ENCODE results near the gene PUSL1.

PUSL1 gene

DNA sequence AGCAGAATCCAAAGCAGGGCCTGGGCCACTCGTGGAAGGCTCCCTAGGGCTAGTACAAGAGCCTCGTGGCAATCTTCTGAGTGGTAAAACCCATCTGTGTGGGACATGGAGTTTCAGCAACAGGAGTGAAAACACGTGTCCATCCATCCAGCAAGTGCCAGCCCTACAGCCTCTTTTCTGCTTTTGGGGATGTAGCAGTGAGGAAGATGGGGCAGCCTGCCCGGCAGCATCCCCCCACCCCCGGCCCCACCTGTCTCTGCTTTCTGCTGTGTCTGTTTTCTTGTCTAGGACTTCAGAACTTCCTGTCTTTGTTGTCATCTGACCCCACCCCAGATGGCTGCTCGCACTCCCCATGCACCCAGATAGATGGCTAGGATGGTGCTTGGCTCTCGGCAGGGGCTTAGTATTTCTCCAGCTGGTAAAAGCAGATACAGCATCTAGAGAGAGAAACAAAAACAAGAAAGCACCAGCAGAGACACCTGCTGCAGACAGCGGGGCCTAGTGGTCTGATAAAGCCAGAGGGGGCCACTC is 17.7 kb downstream of the PUSL1 start:
- DNase-seq, result no peak

GRCh38 chr1:1327291-1327690 is 18.9 kb downstream of the PUSL1 start:
- no peak for DNase-seq

- DNase-seq, result no peak
These were observed 19.9 kb downstream of the PUSL1 start for GRCh38 chr1:1328254-1328653.

- no peak for DNase-seq
These were observed 21.2 kb downstream of the PUSL1 start for GRCh38 chr1:1329304-1330210.

- DNase-seq, result no peak
These were observed 22.1 kb downstream of the PUSL1 start for GRCh38 chr1:1330366-1331067.

DNA sequence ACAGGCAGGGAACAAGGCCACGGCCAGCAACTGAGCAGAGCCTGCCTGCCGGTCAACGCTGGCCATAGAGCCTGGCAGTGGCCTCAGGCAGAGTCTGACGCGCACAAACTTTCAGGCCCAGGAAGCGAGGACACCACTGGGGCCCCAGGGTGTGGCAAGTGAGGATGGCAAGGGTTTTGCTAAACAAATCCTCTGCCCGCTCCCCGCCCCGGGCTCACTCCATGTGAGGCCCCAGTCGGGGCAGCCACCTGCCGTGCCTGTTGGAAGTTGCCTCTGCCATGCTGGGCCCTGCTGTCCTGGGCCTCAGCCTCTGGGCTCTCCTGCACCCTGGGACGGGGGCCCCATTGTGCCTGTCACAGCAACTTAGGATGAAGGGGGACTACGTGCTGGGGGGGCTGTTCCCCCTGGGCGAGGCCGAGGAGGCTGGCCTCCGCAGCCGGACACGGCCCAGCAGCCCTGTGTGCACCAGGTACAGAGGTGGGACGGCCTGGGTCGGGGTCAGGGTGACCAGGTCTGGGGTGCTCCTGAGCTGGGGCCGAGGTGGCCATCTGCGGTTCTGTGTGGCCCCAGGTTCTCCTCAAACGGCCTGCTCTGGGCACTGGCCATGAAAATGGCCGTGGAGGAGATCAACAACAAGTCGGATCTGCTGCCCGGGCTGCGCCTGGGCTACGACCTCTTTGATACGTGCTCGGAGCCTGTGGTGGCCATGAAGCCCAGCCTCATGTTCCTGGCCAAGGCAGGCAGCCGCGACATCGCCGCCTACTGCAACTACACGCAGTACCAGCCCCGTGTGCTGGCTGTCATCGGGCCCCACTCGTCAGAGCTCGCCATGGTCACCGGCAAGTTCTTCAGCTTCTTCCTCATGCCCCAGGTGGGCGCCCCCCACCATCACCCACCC is 22.9 kb downstream of the PUSL1 start, which contains the start of gene TAS1R3:
Gene TAS1R3 (plus strand): TSS at position 213 of the 898 bp plus-strand sequence. CDS start 66 bp downstream, at position 279.
- no peak for DNase-seq

DNA sequence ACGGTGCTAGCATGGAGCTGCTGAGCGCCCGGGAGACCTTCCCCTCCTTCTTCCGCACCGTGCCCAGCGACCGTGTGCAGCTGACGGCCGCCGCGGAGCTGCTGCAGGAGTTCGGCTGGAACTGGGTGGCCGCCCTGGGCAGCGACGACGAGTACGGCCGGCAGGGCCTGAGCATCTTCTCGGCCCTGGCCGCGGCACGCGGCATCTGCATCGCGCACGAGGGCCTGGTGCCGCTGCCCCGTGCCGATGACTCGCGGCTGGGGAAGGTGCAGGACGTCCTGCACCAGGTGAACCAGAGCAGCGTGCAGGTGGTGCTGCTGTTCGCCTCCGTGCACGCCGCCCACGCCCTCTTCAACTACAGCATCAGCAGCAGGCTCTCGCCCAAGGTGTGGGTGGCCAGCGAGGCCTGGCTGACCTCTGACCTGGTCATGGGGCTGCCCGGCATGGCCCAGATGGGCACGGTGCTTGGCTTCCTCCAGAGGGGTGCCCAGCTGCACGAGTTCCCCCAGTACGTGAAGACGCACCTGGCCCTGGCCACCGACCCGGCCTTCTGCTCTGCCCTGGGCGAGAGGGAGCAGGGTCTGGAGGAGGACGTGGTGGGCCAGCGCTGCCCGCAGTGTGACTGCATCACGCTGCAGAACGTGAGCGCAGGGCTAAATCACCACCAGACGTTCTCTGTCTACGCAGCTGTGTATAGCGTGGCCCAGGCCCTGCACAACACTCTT is 23.8 kb downstream of the PUSL1 start:
- DNase-seq, result no peak

DNA sequence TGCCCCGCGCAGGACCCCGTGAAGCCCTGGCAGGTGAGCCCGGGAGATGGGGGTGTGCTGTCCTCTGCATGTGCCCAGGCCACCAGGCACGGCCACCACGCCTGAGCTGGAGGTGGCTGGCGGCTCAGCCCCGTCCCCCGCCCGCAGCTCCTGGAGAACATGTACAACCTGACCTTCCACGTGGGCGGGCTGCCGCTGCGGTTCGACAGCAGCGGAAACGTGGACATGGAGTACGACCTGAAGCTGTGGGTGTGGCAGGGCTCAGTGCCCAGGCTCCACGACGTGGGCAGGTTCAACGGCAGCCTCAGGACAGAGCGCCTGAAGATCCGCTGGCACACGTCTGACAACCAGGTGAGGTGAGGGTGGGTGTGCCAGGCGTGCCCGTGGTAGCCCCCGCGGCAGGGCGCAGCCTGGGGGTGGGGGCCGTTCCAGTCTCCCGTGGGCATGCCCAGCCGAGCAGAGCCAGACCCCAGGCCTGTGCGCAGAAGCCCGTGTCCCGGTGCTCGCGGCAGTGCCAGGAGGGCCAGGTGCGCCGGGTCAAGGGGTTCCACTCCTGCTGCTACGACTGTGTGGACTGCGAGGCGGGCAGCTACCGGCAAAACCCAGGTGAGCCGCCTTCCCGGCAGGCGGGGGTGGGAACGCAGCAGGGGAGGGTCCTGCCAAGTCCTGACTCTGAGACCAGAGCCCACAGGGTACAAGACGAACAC is 24.5 kb downstream of the PUSL1 start:
- no peak for DNase-seq

- no peak for DNase-seq
These were observed 25.3 kb downstream of the PUSL1 start for GRCh38 chr1:1333551-1334241.

DNA sequence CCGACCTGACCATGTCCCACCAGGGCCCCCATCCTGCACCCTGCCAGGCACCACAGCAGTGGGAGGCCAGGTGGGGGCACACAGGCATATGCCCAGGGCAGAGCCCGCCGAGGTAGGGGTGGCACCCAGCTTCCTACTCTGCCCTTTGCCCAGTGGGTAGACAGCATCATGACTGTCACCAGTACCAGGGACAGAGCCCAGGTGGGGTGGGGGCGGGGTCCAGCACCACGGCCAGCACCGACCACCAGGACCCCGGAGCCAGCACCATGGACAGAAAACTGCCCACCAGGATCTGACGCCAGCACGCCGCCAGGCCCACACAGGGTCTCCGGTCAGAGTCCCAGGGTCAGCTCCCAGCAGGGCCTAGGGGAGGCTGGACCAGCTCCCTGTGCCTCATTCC is 26.4 kb downstream of the PUSL1 start:
- DNase-seq, result no peak

DNA sequence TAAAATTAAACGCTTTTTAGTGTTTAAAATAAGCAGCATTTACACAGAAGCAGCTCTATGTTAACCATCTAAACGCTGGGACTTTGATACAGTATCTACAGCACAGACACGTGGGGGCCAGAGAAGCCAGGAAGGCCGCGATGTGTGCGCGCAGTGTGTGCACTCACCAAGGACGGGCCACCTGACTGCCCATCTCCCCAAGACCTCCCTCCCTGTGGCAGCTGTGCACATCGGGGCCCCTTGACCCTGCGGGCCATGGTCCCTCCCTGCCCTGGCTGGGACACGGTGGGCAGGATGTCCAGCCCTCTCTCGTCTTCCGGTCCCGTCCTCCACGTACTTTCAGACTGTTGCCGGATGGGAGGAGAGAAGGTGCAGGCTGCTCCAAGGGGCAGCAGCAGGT is 26.9 kb downstream of the PUSL1 start:
- no peak for DNase-seq

DNA sequence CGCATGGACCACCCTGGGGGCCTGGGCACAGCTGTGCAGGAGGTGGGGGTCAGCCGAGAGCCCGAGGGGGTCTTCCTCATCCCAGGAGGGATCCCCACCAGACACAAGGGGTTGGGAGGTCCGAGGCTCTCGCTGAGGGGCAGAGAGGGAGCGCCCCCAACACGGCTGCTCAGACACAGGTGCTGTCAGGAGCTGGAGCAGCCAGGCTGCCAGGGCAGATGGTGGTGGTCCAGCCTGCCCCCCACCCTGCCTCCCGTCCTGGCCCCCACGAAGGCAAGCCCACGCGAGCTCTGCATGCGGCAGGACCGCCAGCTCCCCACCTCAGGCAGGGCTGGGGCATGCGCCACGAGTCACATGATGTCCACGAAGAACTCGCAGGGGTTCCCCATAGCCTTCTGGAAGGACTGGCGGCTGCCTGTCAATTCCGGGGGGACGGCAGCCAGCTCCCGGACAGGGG is 27.4 kb downstream of the PUSL1 start:
- no peak for DNase-seq

DNA sequence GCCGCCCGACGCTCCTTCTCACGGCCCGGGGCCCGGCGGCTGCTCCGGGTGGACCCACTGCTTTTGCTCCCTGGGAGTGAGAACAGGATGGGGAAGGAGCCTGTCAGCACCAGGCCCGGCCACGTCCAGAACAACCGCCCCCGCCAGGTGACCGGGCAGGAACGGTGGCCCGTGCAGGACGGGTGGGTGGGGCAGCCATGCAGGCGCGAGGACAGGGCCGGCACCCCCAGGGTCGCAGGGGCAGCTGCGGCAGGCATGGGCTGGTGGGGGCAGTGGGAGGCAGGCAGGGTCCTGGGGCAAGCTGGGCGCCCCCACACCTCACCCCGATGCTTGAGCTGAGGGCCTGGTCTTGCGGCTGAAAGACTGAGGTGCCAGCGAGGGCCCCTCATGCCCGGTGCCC is 28.0 kb downstream of the PUSL1 start:
- DNase-seq, result no peak

DNA sequence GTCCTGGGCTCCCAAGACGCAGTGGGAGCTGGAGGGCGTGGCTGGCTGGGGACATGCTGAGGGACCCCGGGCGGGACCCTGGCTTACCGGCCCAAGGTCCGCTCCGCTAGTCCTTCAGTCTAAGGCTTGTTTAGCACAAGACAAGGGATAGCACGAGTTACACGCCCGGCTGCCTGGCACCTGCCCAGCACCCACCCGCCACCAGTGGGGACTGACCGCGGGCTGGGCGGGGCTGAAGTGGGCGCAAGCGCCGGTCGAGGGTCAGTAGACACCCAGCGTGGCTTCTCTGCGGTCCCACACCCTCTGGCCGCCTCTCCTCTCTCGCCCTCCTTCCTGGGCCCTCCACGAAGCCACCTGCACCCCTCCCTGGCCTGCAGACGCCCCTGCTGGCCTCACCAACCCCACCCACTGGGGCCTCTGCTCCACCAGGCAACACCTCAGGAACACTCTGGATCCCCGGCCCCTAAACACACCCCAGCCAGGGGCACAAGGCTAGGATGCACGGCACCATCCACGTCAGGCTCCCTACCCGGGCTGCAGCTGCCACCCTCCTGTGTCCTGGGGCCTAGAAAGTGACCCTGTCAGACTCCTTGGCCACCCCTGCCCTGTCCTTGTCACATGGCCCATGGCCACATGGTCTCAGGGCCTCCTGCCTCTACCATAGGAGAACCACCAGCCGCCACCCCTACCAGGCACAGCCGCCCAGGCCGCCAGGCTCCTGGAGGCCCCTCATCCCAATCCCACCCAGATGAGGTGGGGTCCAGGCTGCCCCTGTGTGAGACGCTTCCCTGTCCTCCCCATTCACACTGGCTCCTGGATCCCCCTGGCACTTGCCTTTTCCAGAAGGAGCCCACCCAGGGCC is 28.8 kb downstream of the PUSL1 start:
- no peak for DNase-seq

DNA sequence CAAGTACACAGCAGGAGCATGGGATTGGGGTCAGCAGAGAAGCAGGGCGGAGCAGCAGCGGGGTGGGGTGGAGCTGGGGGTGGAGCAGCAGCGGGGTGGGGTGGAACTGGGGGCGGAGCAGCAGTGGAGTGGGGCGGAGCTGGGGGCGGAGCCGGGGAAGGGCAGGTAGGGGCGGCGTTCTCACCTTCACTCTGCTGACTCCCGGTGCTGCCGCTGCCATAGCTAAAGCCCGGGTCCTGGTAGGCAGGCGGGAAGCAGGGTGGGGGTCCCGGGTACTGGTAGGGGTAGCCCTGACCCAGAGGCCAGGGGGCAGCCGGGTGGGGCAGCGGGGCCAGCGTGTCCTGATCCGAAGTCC is 29.4 kb downstream of the PUSL1 start:
- peak; percentile 35 for DNase-seq

DNA sequence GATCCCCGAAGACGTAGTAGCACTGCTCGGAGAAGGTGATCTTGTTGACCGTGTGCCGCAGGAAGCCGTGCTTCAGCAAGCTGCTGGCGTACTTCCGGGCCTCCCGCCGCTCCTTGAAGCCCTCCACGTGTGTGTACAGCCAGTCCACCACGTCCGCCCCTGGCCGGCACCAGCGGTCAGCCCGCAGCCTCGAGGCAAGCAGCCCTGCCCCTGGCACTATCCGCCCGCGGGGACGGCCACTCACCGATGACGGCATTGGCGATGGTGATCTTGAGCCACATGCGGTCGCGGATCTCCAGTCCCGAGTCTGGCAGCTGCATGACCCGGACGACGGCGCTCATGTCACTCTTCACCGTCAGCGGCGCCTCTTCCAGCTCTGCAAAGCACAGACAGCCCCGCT is 29.9 kb downstream of the PUSL1 start:
- no peak for DNase-seq

DNA sequence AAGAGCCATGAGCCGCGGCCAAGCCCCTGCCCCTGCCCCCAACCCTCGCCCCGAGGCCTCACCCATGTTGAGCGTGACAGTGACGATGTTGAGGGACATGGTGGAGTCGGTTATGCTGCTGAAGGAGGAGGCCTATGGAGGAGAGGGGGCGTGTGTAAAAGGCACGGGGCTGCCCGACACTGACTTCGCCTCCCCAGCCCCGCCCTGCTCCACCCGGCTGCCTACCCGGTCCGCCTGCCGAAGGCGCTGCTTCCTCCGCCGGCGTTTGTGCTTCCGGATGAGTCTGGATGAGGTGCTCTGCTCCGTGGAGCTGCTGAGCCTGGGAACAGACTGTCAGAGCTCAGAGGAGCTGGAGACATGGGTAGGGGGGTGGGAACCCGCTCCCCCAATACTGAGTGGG is 31.8 kb downstream of the PUSL1 start:
- no peak for DNase-seq

DNA sequence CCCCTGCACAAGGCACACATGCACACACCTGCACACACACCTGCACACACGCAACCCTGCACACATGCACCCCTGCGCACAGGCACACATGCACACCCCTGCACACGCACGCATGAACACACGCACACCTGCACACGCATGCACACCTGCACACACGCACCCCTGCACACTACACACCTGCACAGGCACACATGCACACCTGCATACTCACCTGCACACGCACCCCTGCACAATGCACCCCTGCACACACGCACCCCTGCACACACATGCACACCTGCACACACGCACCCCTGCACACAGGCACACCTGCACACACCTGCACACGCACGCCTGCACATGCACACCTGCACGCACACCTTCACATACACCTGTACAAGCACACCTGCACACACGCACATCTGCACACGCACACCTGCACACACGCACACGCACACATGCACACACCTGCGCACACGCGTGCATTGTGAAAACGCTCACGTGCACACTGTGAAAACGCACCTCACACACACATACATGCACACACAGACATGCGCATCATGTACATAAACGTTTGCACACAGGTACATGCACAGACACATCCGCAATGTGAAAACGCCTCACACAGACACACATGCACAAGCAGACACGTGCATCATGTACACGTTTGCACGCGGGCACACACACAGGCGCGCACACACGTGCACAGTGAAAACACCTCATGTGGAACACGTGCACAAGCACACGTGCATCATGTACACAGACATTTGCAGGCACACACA is 32.6 kb downstream of the PUSL1 start:
- DNase-seq, result no peak

- no peak for DNase-seq
These were observed 33.2 kb downstream of the PUSL1 start for GRCh38 chr1:1341549-1342021.

Measured in activated CD4-positive, alpha-beta T cell treated with anti-CD3 and anti-CD28 coated beads, Interleukin-10, Interleukin-2, amounts not matched to agents 100 ng/mL and 50 ng/mL, durations not matched to agents 16 hours and 8 hours (primary cell).